Caco-2 (cell line): Measurements from ENCODE around the gene EXOC3. TPM values are rescaled to one million over a fixed set of nuclear protein-coding genes. Genes with fewer than 3 reads are reported as not detected.

Experiments used
- BruUV-seq: library from RNA; stranded (reverse); fragments of 400-500 nt; replicated peaks from 2 replicates; lab custom pipeline; 2021; lab: Mats Ljungman, UMichigan
- CTCF ChIA-PET: fragments of 300-600 bp; sonication (Branson Sonifier 250); formaldehyde crosslinking; loops from one replicate; lab custom pipeline; 2022; ENCODE audit warnings: antibody characterized with exemption; lab: Charles Lee
- POLR2A ChIA-PET: fragments of 300-600 bp; sonication (Branson Sonifier 250); formaldehyde crosslinking; loops from one replicate; lab custom pipeline; 2022; ENCODE audit warnings: antibody characterized with exemption; lab: Charles Lee
- DNase-seq, 2 experiments: peaks; one replicate each; pipeline versions ENCODE4 v3.0.0 to v3.0.0-alpha.2; 2020 to 2022
- H3K27me3 ChIP-seq: replicated peaks from 2 replicates; pipeline ENCODE4 v1.6.0; 2011; ENCODE audit warnings: low read length; ENCODE audit not compliant: control insufficient read depth, insufficient read depth
- H3K36me3 ChIP-seq: 2 replicates; pipeline ENCODE4 v1.5.1; 2011; ENCODE audit warnings: low read length; ENCODE audit not compliant: control insufficient read depth, insufficient read depth
- H3K4me1 ChIP-seq: fragments of 250-450 bp; sonication (Bioruptor Pico); 2 replicates; pipeline ENCODE4 v1.5.1; 2020; ENCODE audit warnings: mild to moderate bottlenecking
- H3K4me3 ChIP-seq: 2 replicates; pipeline ENCODE4 v1.5.1; 2011; ENCODE audit warnings: low read depth, mild to moderate bottlenecking, control low read depth, low read length
- H3K9me3 ChIP-seq: fragments of 250-450 bp; sonication (Bioruptor Pico); 2 replicates; pipeline ENCODE4 v1.5.1; 2020; ENCODE audit warnings: mild to moderate bottlenecking, moderate library complexity
- H3K27ac Mint-ChIP-seq: one replicate; pipeline ENCODE4 v1.8.0; 2022; ENCODE audit warnings: mixed read lengths; ENCODE audit not compliant: unreplicated experiment
- H3K27me3 Mint-ChIP-seq: one replicate; pipeline ENCODE4 v1.8.0; 2022; ENCODE audit warnings: mixed read lengths; ENCODE audit not compliant: insufficient read depth, unreplicated experiment
- H3K36me3 Mint-ChIP-seq: one replicate; pipeline ENCODE4 v1.8.0; 2022; ENCODE audit warnings: mild to moderate bottlenecking, mixed read lengths; ENCODE audit not compliant: insufficient read depth, unreplicated experiment
- H3K4me1 Mint-ChIP-seq: one replicate; pipeline ENCODE4 v1.8.0; 2022; ENCODE audit warnings: low read depth, mixed read lengths; ENCODE audit not compliant: unreplicated experiment
- H3K4me3 Mint-ChIP-seq: one replicate; pipeline ENCODE4 v1.8.0; 2022; ENCODE audit warnings: mild to moderate bottlenecking, moderate library complexity, mixed read lengths; ENCODE audit not compliant: unreplicated experiment
- H3K9me3 Mint-ChIP-seq: one replicate; pipeline ENCODE4 v1.8.0; 2022; ENCODE audit warnings: mixed read lengths; ENCODE audit not compliant: unreplicated experiment
- CTCF ChIP-seq, 2 experiments: fragments of 200-600 bp in 1 of 2; IDR thresholded peaks; 1 replicate in 1 of 2; 2 replicates in 1 of 2; pipeline versions ENCODE4 v1.5.1 to v1.8.0; 2011 to 2022; ENCODE audit warnings: antibody characterized with exemption in 1 of 2, control low read depth in 1 of 2, inconsistent platforms in 1 of 2, low read depth in 1 of 2, low read length in 1 of 2, mild to moderate bottlenecking in 1 of 2, moderate library complexity in 1 of 2; ENCODE audit not compliant: insufficient read depth in 1 of 2, severe bottlenecking in 1 of 2, unreplicated experiment in 1 of 2
- intact Hi-C: fragments of 100-400 bp; cut with micrococcal nuclease; formaldehyde crosslinking; loops from one replicate; pipeline ENCODE4 v1.10.0; 2022; ENCODE audit not compliant: unreplicated experiment
- total RNA-seq: library from RNA; stranded (reverse); gene quantifications from 2 replicates; pipeline ENCODE4 v1.2.3, GENCODE V29; 2022

EXOC3 gene
- total RNA-seq, 1 experiment from 2014 or later = 44.5 TPM

- no peak overlapping the region for H3K27ac Mint-ChIP-seq
- CTCF ChIA-PET = no interaction called here
- no TSS peak for BruUV-seq
- H3K4me1 ChIP-seq = no peaks in the 10 kb centered on the region
- no peaks in the 10 kb centered on the region for H3K9me3 ChIP-seq
- POLR2A ChIA-PET = no interaction called here
- H3K36me3 Mint-ChIP-seq = no peaks in the 10 kb centered on the region
- no peaks in the 10 kb centered on the region for H3K27me3 ChIP-seq
- no peaks in the 10 kb centered on the region for H3K4me1 Mint-ChIP-seq
- no peak for DNase-seq
- no peak overlapping the region for H3K4me3 Mint-ChIP-seq
- intact Hi-C loops = no loop called here
- H3K27me3 Mint-ChIP-seq = no peaks in the 10 kb centered on the region
- H3K36me3 ChIP-seq = no peaks in the 10 kb centered on the region
- no peaks in the 10 kb centered on the region for H3K9me3 Mint-ChIP-seq
- no peak for TF ChIP-seq CTCF (IDR thresholded peaks at IDR 0.05; ENCODE audit: insufficient read depth in 1 of 2, low read depth in 1 of 2, low read length in 1 of 2, severe bottlenecking in 1 of 2, unreplicated experiment in 1 of 2)
- no peak overlapping the region for H3K4me3 ChIP-seq
Observed at GRCh38 chr5:488241-488640, 45.3 kb downstream of the EXOC3 start.

GRCh38 chr5:488744-489688 is 46.0 kb downstream of the EXOC3 start:
- intact Hi-C loops = no loop called here
- Histone ChIP-seq H3K4me3 (no peak overlapping the region), H3K27me3 (no peaks in the 10 kb centered on the region), H3K36me3 (no peaks in the 10 kb centered on the region), H3K4me1 (no peaks in the 10 kb centered on the region), H3K9me3 (no peaks in the 10 kb centered on the region)
- Mint-ChIP-seq H3K36me3 (no peaks in the 10 kb centered on the region), H3K27ac (no peak overlapping the region), H3K4me3 (no peak overlapping the region), H3K9me3 (no peaks in the 10 kb centered on the region), H3K27me3 (no peaks in the 10 kb centered on the region), H3K4me1 (no peaks in the 10 kb centered on the region)
- CTCF ChIA-PET = no interaction called here
- POLR2A ChIA-PET = no interaction called here
- DNase-seq = no peak
- BruUV-seq = no TSS peak
- no peak for TF ChIP-seq CTCF (IDR thresholded peaks at IDR 0.05; ENCODE audit: insufficient read depth in 1 of 2, low read depth in 1 of 2, low read length in 1 of 2, severe bottlenecking in 1 of 2, unreplicated experiment in 1 of 2)

GRCh38 chr5:489689-490080 is 46.7 kb downstream of the EXOC3 start:
- no peaks in the 10 kb centered on the region for H3K9me3 ChIP-seq
- H3K4me1 Mint-ChIP-seq = no peaks in the 10 kb centered on the region
- H3K4me3 ChIP-seq = no peak overlapping the region
- POLR2A ChIA-PET = no interaction called here
- H3K9me3 Mint-ChIP-seq = no peaks in the 10 kb centered on the region
- no peaks in the 10 kb centered on the region for H3K27me3 ChIP-seq
- no peaks in the 10 kb centered on the region for H3K36me3 Mint-ChIP-seq
- no TSS peak for BruUV-seq
- no peaks in the 10 kb centered on the region for H3K36me3 ChIP-seq
- no peak overlapping the region for H3K27ac Mint-ChIP-seq
- H3K27me3 Mint-ChIP-seq = no peaks in the 10 kb centered on the region
- intact Hi-C loops = no loop called here
- CTCF ChIA-PET = no interaction called here
- no peak overlapping the region for H3K4me3 Mint-ChIP-seq
- no peak for DNase-seq
- TF ChIP-seq CTCF (IDR thresholded peaks at IDR 0.05; ENCODE audit: insufficient read depth in 1 of 2, low read depth in 1 of 2, low read length in 1 of 2, severe bottlenecking in 1 of 2, unreplicated experiment in 1 of 2) = no peak
- no peaks in the 10 kb centered on the region for H3K4me1 ChIP-seq
